Measurements from ENCODE around the gene RLN3.

- TF ChIP-seq POLR2A (IDR thresholded peaks at IDR 0.05): no peak
- no peak for TF ChIP-seq EP300 (IDR thresholded peaks at IDR 0.05)
These were observed 47.6 kb upstream of the RLN3 start for GRCh38 chr19:13980340-13980739.
